DOHH2 (cell line): ENCODE results near the gene HSD17B12.

Experiments
- H3F3A ChIP-seq: fragments of 200-600 bp; sonication (generic), shearing (Covaris generic); 2 replicates; pipeline ENCODE4 v1.6.0; 2016; ENCODE audit warnings: antibody characterized with exemption, mild to moderate bottlenecking; ENCODE audit not compliant: control insufficient read depth, insufficient read depth
- H3K27ac ChIP-seq: fragments of 200-600 bp; sonication (generic); 2 replicates; pipeline ENCODE4 v1.5.1; 2014; ENCODE audit warnings: low read depth, mild to moderate bottlenecking, low read length, moderate library complexity
- H3K27me3 ChIP-seq: fragments of 200-600 bp; sonication (generic); 2 replicates; pipeline ENCODE4 v1.6.1; 2014; ENCODE audit warnings: mild to moderate bottlenecking, low read length, mixed read lengths; ENCODE audit not compliant: control insufficient read depth
- H3K36me3 ChIP-seq: fragments of 200-600 bp; sonication (generic); 2 replicates; pipeline ENCODE4 v1.6.1; 2014; ENCODE audit warnings: mild to moderate bottlenecking, low read length, moderate library complexity, mixed read lengths; ENCODE audit not compliant: control insufficient read depth
- H3K4me1 ChIP-seq: fragments of 200-600 bp; sonication (generic); 2 replicates; pipeline ENCODE4 v1.6.1; 2014; ENCODE audit warnings: mild to moderate bottlenecking, low read length, mixed read lengths; ENCODE audit not compliant: control insufficient read depth
- H3K4me2 ChIP-seq: fragments of 200-600 bp; sonication (generic); 2 replicates; pipeline ENCODE4 v1.6.0; 2014; ENCODE audit warnings: mild to moderate bottlenecking, low read length, moderate library complexity
- H3K4me3 ChIP-seq: fragments of 200-600 bp; sonication (generic); 2 replicates; pipeline ENCODE4 v1.5.1; 2014; ENCODE audit warnings: mild to moderate bottlenecking, low read length, mixed read lengths
- H3K79me2 ChIP-seq: fragments of 200-600 bp; sonication (generic); 2 replicates; pipeline ENCODE4 v1.6.1; 2014; ENCODE audit warnings: mild to moderate bottlenecking, low read length, mixed read lengths; ENCODE audit not compliant: control insufficient read depth
- H3K9me2 ChIP-seq: fragments of 200-600 bp; sonication (generic); replicated peaks from 2 replicates; pipeline ENCODE4 v1.6.1; 2014; ENCODE audit warnings: mild to moderate bottlenecking, low read length, mixed read lengths; ENCODE audit not compliant: control insufficient read depth
- H3K9me3 ChIP-seq: fragments of 200-600 bp; sonication (generic); 2 replicates; pipeline ENCODE4 v1.6.1; 2014; ENCODE audit warnings: antibody characterized with exemption, low read length, mixed read lengths; ENCODE audit not compliant: control insufficient read depth, insufficient read depth
- H4K20me1 ChIP-seq: fragments of 200-600 bp; sonication (generic); 2 replicates; pipeline ENCODE4 v1.6.0; 2014; ENCODE audit warnings: low read depth, mild to moderate bottlenecking, antibody characterized with exemption, low read length, moderate library complexity; ENCODE audit not compliant: control insufficient read depth, insufficient read depth
- EZH2phosphoT487 ChIP-seq: fragments of 200-600 bp; sonication (generic); IDR thresholded peaks from 2 replicates; pipeline ENCODE4 v1.6.1; 2017; ENCODE audit warnings: borderline replicate concordance, mild to moderate bottlenecking, antibody characterized with exemption, low read length, moderate library complexity, mixed read lengths
- TF ChIP-seq, protein P1 (sequence below): fragments of 200-600 bp; sonication (generic); IDR thresholded peaks from one replicate; pipeline ENCODE4 v1.5.1; 2014; ENCODE audit warnings: antibody characterized with exemption, mild to moderate bottlenecking, low read depth, low read length; ENCODE audit not compliant: poor library complexity, severe bottlenecking

The HSD17B12 gene

DNA sequence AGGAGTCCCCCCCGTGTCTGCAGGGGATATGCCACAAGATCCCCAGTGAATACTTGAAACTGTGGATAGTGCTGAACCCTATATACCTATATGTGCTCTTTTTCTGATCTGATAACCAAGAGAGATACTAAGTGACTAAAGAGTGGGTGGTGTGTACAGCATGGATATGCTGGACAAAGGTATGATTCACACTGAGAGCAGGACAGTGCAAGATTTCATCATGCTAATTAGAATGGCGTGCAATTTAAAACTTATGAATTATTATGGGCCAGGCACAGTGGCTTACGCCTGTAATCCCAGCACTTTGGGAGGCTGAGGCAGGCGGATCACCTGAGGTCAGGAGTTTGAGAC, 109.9 kb downstream of the HSD17B12 start:
- Histone ChIP-seq H3K27me3 (no peaks in the 10 kb centered on the region), H3K4me3 (no peak overlapping the region), H3K9me3 (no peaks in the 10 kb centered on the region), H3K9me2 (no peaks in the 10 kb centered on the region), H3K27ac (no peak overlapping the region), H3K36me3 (peaks cover 34% of the 10 kb centered on the region), H3K4me1 (peaks cover 41% of the 10 kb centered on the region), H3F3A (peaks cover 10% of the 10 kb centered on the region; the same call in 1 of the 2 replicates), H3K79me2 (peaks cover 47% of the 10 kb centered on the region), H4K20me1 (no peaks in the 10 kb centered on the region), H3K4me2 (no peak overlapping the region)
- TF ChIP-seq EZH2phosphoT487: no peak
- TF ChIP-seq, protein P1, sequence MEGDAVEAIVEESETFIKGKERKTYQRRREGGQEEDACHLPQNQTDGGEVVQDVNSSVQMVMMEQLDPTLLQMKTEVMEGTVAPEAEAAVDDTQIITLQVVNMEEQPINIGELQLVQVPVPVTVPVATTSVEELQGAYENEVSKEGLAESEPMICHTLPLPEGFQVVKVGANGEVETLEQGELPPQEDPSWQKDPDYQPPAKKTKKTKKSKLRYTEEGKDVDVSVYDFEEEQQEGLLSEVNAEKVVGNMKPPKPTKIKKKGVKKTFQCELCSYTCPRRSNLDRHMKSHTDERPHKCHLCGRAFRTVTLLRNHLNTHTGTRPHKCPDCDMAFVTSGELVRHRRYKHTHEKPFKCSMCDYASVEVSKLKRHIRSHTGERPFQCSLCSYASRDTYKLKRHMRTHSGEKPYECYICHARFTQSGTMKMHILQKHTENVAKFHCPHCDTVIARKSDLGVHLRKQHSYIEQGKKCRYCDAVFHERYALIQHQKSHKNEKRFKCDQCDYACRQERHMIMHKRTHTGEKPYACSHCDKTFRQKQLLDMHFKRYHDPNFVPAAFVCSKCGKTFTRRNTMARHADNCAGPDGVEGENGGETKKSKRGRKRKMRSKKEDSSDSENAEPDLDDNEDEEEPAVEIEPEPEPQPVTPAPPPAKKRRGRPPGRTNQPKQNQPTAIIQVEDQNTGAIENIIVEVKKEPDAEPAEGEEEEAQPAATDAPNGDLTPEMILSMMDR: no peak

DNA sequence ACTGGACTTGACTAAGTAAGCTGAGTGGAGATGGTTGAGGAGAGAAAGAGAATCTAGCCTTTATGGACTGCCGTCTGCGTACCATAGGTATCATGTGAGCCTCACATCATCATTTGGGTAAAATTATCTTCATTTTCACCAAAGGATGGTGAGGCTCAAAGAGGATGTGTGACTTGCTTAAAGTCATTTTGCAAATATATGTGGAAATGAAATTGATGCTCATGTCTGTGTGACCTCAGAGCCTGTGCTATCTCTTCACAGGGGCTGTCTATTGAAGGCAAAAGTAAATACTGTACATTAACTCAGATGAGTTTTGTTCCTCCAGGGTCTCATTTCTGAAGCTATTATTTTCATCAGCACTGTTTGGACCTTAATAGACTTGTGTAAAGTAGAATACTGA, 116.8 kb downstream of the HSD17B12 start:
- Histone ChIP-seq H4K20me1 (no peaks in the 10 kb centered on the region), H3F3A (no peaks in the 10 kb centered on the region), H3K27ac (no peak overlapping the region), H3K36me3 (peaks cover 62% of the 10 kb centered on the region), H3K4me3 (no peak overlapping the region), H3K4me1 (no peaks in the 10 kb centered on the region), H3K9me2 (no peaks in the 10 kb centered on the region), H3K4me2 (no peak overlapping the region), H3K79me2 (peaks cover under 1% of the 10 kb centered on the region), H3K27me3 (no peaks in the 10 kb centered on the region), H3K9me3 (no peaks in the 10 kb centered on the region)
- TF ChIP-seq EZH2phosphoT487: no peak
- TF ChIP-seq, protein P1: no peak

DNA sequence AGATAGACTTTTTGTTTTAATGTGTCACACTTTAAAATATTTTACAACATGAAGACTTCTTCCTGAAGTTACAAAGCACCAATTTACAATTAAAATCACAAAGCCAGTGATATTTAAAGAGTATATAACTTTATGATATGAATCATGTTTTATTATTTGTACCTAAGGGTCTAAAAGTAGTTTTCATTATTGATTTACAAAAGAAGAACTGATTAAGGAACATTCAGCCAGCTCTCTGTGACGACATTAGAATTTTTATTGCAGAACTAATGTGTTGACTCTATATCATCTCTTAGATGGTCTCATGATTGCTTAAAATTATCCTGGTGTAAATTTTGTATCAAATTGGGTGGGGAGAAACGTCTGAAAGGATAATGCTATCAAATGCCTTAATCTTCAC, 117.3 kb downstream of the HSD17B12 start:
- Histone ChIP-seq H3K4me2 (no peak overlapping the region), H3K27ac (no peak overlapping the region), H3K79me2 (no peaks in the 10 kb centered on the region; the same call in none of the 2 replicates)

More for the DNA sequence above, 117.3 kb downstream of the HSD17B12 start:
- no peaks in the 10 kb centered on the region for H3F3A ChIP-seq
- no peaks in the 10 kb centered on the region for H3K27me3 ChIP-seq
- H3K9me2 ChIP-seq: no peaks in the 10 kb centered on the region
- peaks cover 64% of the 10 kb centered on the region for H3K36me3 ChIP-seq
- no peaks in the 10 kb centered on the region for H4K20me1 ChIP-seq
- H3K9me3 ChIP-seq: no peaks in the 10 kb centered on the region
- no peak overlapping the region for H3K4me3 ChIP-seq
- TF ChIP-seq, protein P1: no peak
- TF ChIP-seq EZH2phosphoT487: no peak
- H3K4me1 ChIP-seq: no peaks in the 10 kb centered on the region
